ENCODE measurements around the gene UBE2I.

Gene UBE2I

GRCh38 chr16:1272453-1273198, 36.8 kb upstream of the UBE2I start:
- no peak overlapping the region for H3K4me3 ChIP-seq (ENCODE audit: low read depth in 1 of 2, low read length in 2 of 2)

GRCh38 chr16:1273816-1274215, 35.6 kb upstream of the UBE2I start:
- Histone ChIP-seq H3K4me1 (ENCODE audit: insufficient read depth, low read length) (no peaks in the 10 kb centered on the region), H3K4me3 (ENCODE audit: low read depth in 1 of 2, low read length in 2 of 2) (no peak overlapping the region), H2AFZ (ENCODE audit: low read depth, low read length) (no peak overlapping the region), H3K36me3 (ENCODE audit: insufficient read depth, low read length) (no peaks in the 10 kb centered on the region), H3K27me3 (ENCODE audit: insufficient read depth, low read length, poor library complexity) (no peaks in the 10 kb centered on the region), H3K79me2 (ENCODE audit: insufficient read depth, low read length) (no peaks in the 10 kb centered on the region), H3K4me2 (ENCODE audit: insufficient read depth, low read length) (no peak overlapping the region), H3K9me3 (ENCODE audit: insufficient read depth, low read length, severe bottlenecking) (no peaks in the 10 kb centered on the region), H4K20me1 (ENCODE audit: insufficient read depth, low read length) (no peaks in the 10 kb centered on the region; the same call in 1 of the 2 replicates), H3K27ac (ENCODE audit: low read length) (no peak overlapping the region), H3K9ac (ENCODE audit: low read depth, low read length) (no peak overlapping the region)
- no peak for TF ChIP-seq EZH2 (IDR thresholded peaks at IDR 0.05; ENCODE audit: borderline replicate concordance, low read depth, low read length, severe bottlenecking)
- no peak for TF ChIP-seq CTCF (IDR thresholded peaks at IDR 0.05; ENCODE audit: borderline replicate concordance, extremely low read depth, low read length, poor library complexity, severe bottlenecking)
- ATAC-seq (ENCODE audit: insufficient read depth, low read depth) (no peak), DNase-seq (no peak)

More at GRCh38 chr16:1272453-1273198, 36.8 kb upstream of the UBE2I start:
- Histone ChIP-seq H3K9me3 (ENCODE audit: insufficient read depth, low read length, severe bottlenecking) (no peaks in the 10 kb centered on the region), H3K27me3 (ENCODE audit: insufficient read depth, low read length, poor library complexity) (no peaks in the 10 kb centered on the region), H2AFZ (ENCODE audit: low read depth, low read length) (no peak overlapping the region), H3K79me2 (ENCODE audit: insufficient read depth, low read length) (no peaks in the 10 kb centered on the region), H3K27ac (ENCODE audit: low read length) (no peak overlapping the region), H4K20me1 (ENCODE audit: insufficient read depth, low read length) (no peaks in the 10 kb centered on the region; the same call in 1 of the 2 replicates), H3K36me3 (ENCODE audit: insufficient read depth, low read length) (no peaks in the 10 kb centered on the region), H3K4me1 (ENCODE audit: insufficient read depth, low read length) (no peaks in the 10 kb centered on the region), H3K4me2 (ENCODE audit: insufficient read depth, low read length) (no peak overlapping the region), H3K9ac (ENCODE audit: low read depth, low read length) (no peak overlapping the region)
- ATAC-seq (ENCODE audit: insufficient read depth, low read depth) (no peak), DNase-seq (no peak)
- TF ChIP-seq EZH2 (IDR thresholded peaks at IDR 0.05; ENCODE audit: borderline replicate concordance, low read depth, low read length, severe bottlenecking) (no peak), CTCF (IDR thresholded peaks at IDR 0.05; ENCODE audit: borderline replicate concordance, extremely low read depth, low read length, poor library complexity, severe bottlenecking) (no peak)

- Histone ChIP-seq H2AFZ (ENCODE audit: low read depth, low read length) (no peak overlapping the region), H3K9me3 (ENCODE audit: insufficient read depth, low read length, severe bottlenecking) (no peaks in the 10 kb centered on the region), H3K79me2 (ENCODE audit: insufficient read depth, low read length) (no peaks in the 10 kb centered on the region), H4K20me1 (ENCODE audit: insufficient read depth, low read length) (no peaks in the 10 kb centered on the region; the same call in 1 of the 2 replicates), H3K9ac (ENCODE audit: low read depth, low read length) (no peak overlapping the region), H3K4me1 (ENCODE audit: insufficient read depth, low read length) (no peaks in the 10 kb centered on the region), H3K36me3 (ENCODE audit: insufficient read depth, low read length) (no peaks in the 10 kb centered on the region), H3K4me2 (ENCODE audit: insufficient read depth, low read length) (no peak overlapping the region), H3K27ac (ENCODE audit: low read length) (no peak overlapping the region), H3K27me3 (ENCODE audit: insufficient read depth, low read length, poor library complexity) (no peaks in the 10 kb centered on the region), H3K4me3 (ENCODE audit: low read depth in 1 of 2, low read length in 2 of 2) (no peak overlapping the region)
- no peak for TF ChIP-seq EZH2 (IDR thresholded peaks at IDR 0.05; ENCODE audit: borderline replicate concordance, low read depth, low read length, severe bottlenecking)
- no peak for TF ChIP-seq CTCF (IDR thresholded peaks at IDR 0.05; ENCODE audit: borderline replicate concordance, extremely low read depth, low read length, poor library complexity, severe bottlenecking)
- no peak for DNase-seq
- no peak for ATAC-seq (ENCODE audit: insufficient read depth, low read depth)
Observed at GRCh38 chr16:1274767-1275166, 34.7 kb upstream of the UBE2I start.
